Common myeloid progenitor, CD34-positive (primary cell): ENCODE data around the gene HNRNPUL1.
"Not testable (repeated sequence)": the region's sequence is repeated elsewhere in the genome, so short reads cannot be mapped to it uniquely, and the experiment has no call there.

Experiments used
- CTCF ChIA-PET: fragments of 350-600 bp; sonication (Branson Sonifier 250); formaldehyde crosslinking; loops from one replicate; lab custom pipeline; 2021; ENCODE audit warnings: antibody characterized with exemption; lab: Charles Lee
- POLR2A ChIA-PET: fragments of 350-600 bp; sonication (Branson Sonifier 250); formaldehyde crosslinking; loops from one replicate; lab custom pipeline; 2021; ENCODE audit warnings: antibody characterized with exemption; lab: Charles Lee
- DNase-seq, 3 donors: peaks; one replicate each; pipeline versions ENCODE4 v3.0.0 to v3.0.0-alpha.2; 2013
- H3K27ac ChIP-seq, 2 experiments: 1 replicate in 1 of 2; 2 replicates in 1 of 2; pipeline ENCODE4 v1.7.0; 2013; ENCODE audit warnings: inconsistent platforms in 2 of 2, low read length in 2 of 2, mild to moderate bottlenecking in 2 of 2, low read depth in 1 of 2, moderate library complexity in 1 of 2; ENCODE audit not compliant: severe bottlenecking in 2 of 2, insufficient read depth in 1 of 2, poor library complexity in 1 of 2
- H3K27me3 ChIP-seq, 5 experiments: replicated peaks in 2 of 5; 1 replicate in 3 of 5; 2 replicates in 2 of 5; pipeline versions ENCODE4 v1.6.1 to v1.7.0; 2013; ENCODE audit warnings: low read length in 4 of 5, mild to moderate bottlenecking in 2 of 5, moderate library complexity in 2 of 5, inconsistent platforms in 1 of 5; ENCODE audit not compliant: insufficient read depth in 5 of 5, control insufficient read depth in 4 of 5
- H3K36me3 ChIP-seq, 4 experiments: 1 replicate in 2 of 4; 2 replicates in 2 of 4; pipeline versions ENCODE4 v1.6.1 to v1.7.0; 2013; ENCODE audit warnings: low read length in 3 of 4, control low read depth in 1 of 4, mild to moderate bottlenecking in 1 of 4; ENCODE audit not compliant: control insufficient read depth in 4 of 4, insufficient read depth in 4 of 4
- H3K4me1 ChIP-seq, 4 experiments: 1 replicate in 3 of 4; 2 replicates in 1 of 4; pipeline versions ENCODE4 v1.6.1 to v1.7.1; 2013; ENCODE audit warnings: low read length in 3 of 4, mild to moderate bottlenecking in 3 of 4, control low read depth in 1 of 4, inconsistent platforms in 1 of 4, moderate library complexity in 1 of 4; ENCODE audit not compliant: control insufficient read depth in 4 of 4, insufficient read depth in 4 of 4; ENCODE audit errors: control extremely low read depth in 1 of 4
- H3K4me3 ChIP-seq, 7 experiments: 1 replicate in 4 of 7; 2 replicates in 3 of 7; pipeline versions ENCODE4 v1.5.1 to v1.7.0; 2013; ENCODE audit warnings: mild to moderate bottlenecking in 7 of 7, low read length in 6 of 7, moderate library complexity in 6 of 7, inconsistent platforms in 2 of 7, low read depth in 2 of 7, control low read depth in 1 of 7; ENCODE audit not compliant: insufficient read depth in 4 of 7, control insufficient read depth in 1 of 7; ENCODE audit errors: extremely low read depth in 1 of 7
- H3K9me3 ChIP-seq, 5 experiments: 1 replicate in 4 of 5; 2 replicates in 1 of 5; pipeline versions ENCODE4 v1.6.1 to v1.7.1; 2013; ENCODE audit warnings: low read length in 4 of 5, mild to moderate bottlenecking in 2 of 5, inconsistent platforms in 1 of 5, low read depth in 1 of 5, moderate library complexity in 1 of 5; ENCODE audit not compliant: control insufficient read depth in 4 of 5, insufficient read depth in 2 of 5; ENCODE audit errors: control extremely low read depth in 1 of 5
- WGBS: methylation state at CpG from one replicate; pipeline ENCODE4 v1.1.5; 2013; ENCODE audit not compliant: insufficient coverage; 5-methylcytosine and 5-hydroxymethylcytosine counted together

HNRNPUL1 gene

GRCh38 chr19:41346916-41347315, 82.7 kb downstream of the HNRNPUL1 start:
- not testable (repeated sequence) for DNase-seq, H3K9me3 ChIP-seq, H3K27me3 ChIP-seq, H3K4me3 ChIP-seq, H3K27ac ChIP-seq
- 95% methylated on average over 4 of the region's 9 CpGs for WGBS
- CTCF ChIA-PET, result interaction anchor here (1.1 to 4.8 kb wide), 4 partner anchors 12 to 87 kb away, joined by 3 to 22 read pairs (median 10); no protein-coding TSS in a partner anchor
- POLR2A ChIA-PET, result interaction anchor here (0.5 to 1.9 kb wide), 2 partner anchors 11 to 45 kb away, joined by 3 to 9 read pairs; no protein-coding TSS in a partner anchor
- Histone ChIP-seq H3K4me1 (peaks cover 0 to 39% (median 34%) of the 10 kb centered on the region in 4 experiments), H3K36me3 (peaks cover 4 to 51% (median 39%) of the 10 kb centered on the region in 4 experiments)

GRCh38 chr19:41350735-41351338, 86.7 kb downstream of the HNRNPUL1 start:
- H3K4me1 ChIP-seq, result peaks cover 0 to 57% (median 51%) of the 10 kb centered on the region in 4 experiments
- no peaks in the 10 kb centered on the region for H3K9me3 ChIP-seq
- no peaks in the 10 kb centered on the region for H3K27me3 ChIP-seq
- H3K4me3 ChIP-seq, result peak overlapping the region; percentile 79 to 97 (median 92)
- 0% methylated on average over 19 of the region's 22 CpGs for WGBS
- peak; percentile 60 to 72 (median 64) for DNase-seq
- H3K36me3 ChIP-seq, result peaks cover 0 to 25% (median 19%) of the 10 kb centered on the region in 4 experiments
- ChIA-PET CTCF (interaction anchor here (0.6 to 8.0 kb wide), 14 partner anchors 9 to 80 kb away, joined by 4 to 69 read pairs (median 10); partner anchors contain the start of genes B3GNT8 and B9D2), POLR2A (interaction anchor here (1.0 to 6.3 kb wide), 8 partner anchors 13 to 88 kb away, joined by 3 to 165 read pairs (median 6); partner anchors contain the start of genes B9D2 and CCDC97)
- H3K27ac ChIP-seq, result peak overlapping the region; percentile 52 to 88

DNA sequence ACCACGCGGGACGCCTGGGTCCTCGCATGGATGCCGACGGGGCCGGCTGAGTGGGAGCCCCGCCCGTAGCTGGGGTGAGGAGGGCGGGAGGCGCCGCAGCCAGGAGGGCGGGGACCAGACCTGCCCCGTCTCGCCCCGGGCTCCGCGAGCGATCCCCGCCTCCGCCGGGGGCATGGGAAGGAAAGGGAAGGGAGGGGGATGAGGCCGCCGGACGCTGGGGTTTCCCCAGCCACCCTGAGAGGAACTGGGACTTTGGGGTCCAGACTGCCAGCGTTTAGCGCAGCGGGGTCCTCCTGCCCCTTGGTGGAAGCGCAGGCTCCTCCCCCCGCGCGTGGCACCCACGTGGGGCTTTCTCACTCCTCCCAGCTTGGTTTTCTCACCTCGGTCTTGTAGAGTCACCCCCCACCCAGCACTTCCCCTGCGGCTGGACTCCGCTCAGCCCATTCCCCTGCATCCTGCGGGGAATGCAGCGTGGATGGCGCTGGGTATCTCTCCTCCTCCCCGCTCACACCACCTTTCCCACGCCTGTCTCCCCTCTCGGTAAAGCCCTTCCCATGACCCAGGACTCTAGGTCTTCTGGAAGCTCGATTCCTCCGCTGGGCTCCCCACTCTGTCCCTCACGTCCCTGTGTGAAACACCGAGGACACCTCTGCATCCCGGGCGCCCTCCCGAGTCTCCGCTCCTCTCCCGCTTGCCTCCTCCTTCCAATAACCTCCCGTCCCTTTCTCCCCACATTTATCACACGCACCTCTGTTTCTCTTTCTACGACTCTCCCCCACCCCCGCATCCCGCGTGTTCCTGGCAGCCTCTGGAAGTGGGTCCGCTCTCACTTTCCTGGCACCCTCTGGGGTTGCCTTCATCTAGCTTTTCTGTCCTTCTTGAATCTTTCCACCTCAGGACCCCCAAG, 87.4 kb downstream of the HNRNPUL1 start:
- CTCF ChIA-PET, result interaction anchor here (0.6 to 8.0 kb wide), 18 partner anchors 8 to 80 kb away, joined by 3 to 69 read pairs (median 6); partner anchors contain the start of genes B3GNT8, B9D2 and EXOSC5
- H3K36me3 ChIP-seq, result peaks cover 0 to 18% (median 14%) of the 10 kb centered on the region in 4 experiments
- H3K27ac ChIP-seq, result peak overlapping the region; percentile 64 to 88
- H3K4me3 ChIP-seq, result peak overlapping the region; percentile 79 to 97 (median 92)
- DNase-seq, result peak; percentile 85 to 95 (median 93)
- 0% methylated on average over 45 of the region's 58 CpGs for WGBS
- POLR2A ChIA-PET, result interaction anchor here (1.0 to 6.3 kb wide), 10 partner anchors 13 to 89 kb away, joined by 3 to 165 read pairs (median 6); partner anchors contain the start of genes B9D2 and CCDC97
- H3K9me3 ChIP-seq, result no peaks in the 10 kb centered on the region
- H3K27me3 ChIP-seq, result no peaks in the 10 kb centered on the region
- H3K4me1 ChIP-seq, result peaks cover 0 to 65% (median 58%) of the 10 kb centered on the region in 4 experiments

DNA sequence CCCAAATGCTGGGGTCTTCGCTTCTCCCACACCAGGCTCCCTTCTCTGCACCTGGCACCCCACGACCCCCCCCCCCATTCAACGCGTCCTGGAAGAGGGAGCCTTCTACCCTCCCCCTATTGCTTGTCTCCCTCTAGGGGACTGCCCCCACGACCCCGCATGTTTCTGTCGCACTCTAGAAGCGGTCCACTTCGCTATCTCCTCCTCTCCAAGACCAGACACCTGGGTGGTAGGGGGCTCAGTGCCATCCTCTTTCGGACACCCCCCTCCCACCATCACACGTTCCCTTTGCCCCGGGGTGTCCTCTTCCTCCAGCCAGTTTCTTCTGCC, 88.1 kb downstream of the HNRNPUL1 start:
- ChIA-PET POLR2A (interaction anchor here (1.1 to 6.3 kb wide), 8 partner anchors 12 to 79 kb away, joined by 3 to 165 read pairs (median 6); partner anchors contain the start of genes B9D2 and CCDC97), CTCF (interaction anchor here (0.8 to 8.0 kb wide), 18 partner anchors 10 to 83 kb away, joined by 3 to 69 read pairs (median 6); partner anchors contain the start of genes B3GNT8, B9D2 and EXOSC5)
- peak overlapping the region; percentile 79 to 97 (median 92) for H3K4me3 ChIP-seq
- no peak for DNase-seq
- 0% methylated on average over 10 of the region's 12 CpGs for WGBS
- peaks cover 0 to 14% (median 11%) of the 10 kb centered on the region in 4 experiments for H3K36me3 ChIP-seq
- H3K27ac ChIP-seq, result peak overlapping the region; percentile 64 to 88
- H3K4me1 ChIP-seq, result peaks cover 5 to 71% (median 65%) of the 10 kb centered on the region in 4 experiments
- no peaks in the 10 kb centered on the region for H3K27me3 ChIP-seq
- H3K9me3 ChIP-seq, result no peaks in the 10 kb centered on the region

DNA sequence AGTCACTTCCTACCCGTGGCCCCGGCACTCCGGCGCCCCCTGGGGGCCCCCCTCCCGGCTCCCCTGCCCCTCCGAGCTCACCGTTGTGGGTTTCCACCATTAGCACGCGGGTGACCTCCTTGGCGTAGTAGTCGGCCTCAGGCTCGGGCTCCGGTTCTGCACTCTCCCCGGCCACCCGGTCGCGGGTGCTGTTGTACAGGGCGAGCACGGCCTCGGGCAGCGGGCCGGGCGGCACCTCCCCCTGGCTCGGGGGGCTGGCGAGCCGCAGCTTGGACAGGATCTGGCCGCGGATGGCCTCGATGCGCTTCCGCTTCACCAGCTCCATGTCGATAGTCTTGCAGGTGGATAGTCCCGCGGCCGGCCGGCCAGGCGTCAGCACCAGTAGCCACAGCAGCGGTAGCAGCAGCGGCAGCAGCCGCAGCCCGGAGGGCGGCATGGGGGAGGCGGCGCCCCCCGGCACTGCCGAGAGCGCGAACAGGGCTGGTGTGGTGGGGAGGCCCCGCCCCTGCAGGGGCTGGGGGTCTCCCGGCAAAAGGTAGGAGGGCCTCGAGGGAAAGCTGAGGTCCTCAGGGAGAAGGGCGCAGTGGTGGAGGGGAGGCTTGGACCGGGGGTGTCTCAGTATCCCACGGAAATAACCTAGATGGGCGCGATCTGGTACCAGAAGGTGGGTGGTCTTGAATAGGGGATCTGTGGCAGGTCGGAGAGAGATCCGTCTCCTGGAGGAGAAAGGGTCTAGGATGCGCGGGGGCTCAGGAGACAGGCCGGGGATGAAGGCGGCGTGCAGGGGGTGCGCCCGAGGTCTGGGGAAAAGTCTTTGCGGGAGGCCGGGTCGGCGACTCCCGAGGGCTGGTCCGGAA, 88.7 kb downstream of the HNRNPUL1 start:
- Histone ChIP-seq H3K4me3 (peak overlapping the region; percentile 79 to 97 (median 92)), H3K9me3 (no peaks in the 10 kb centered on the region), H3K4me1 (peaks cover 6 to 76% (median 71%) of the 10 kb centered on the region in 4 experiments), H3K27me3 (no peaks in the 10 kb centered on the region), H3K27ac (peak overlapping the region; percentile 64 to 88), H3K36me3 (peaks cover 0 to 12% (median 8%) of the 10 kb centered on the region in 4 experiments)
- WGBS, result 0% methylated on average over 61 of the region's 71 CpGs
- peak; percentile 70 to 79 (median 76) for DNase-seq
- POLR2A ChIA-PET, result interaction anchor here (0.6 to 6.3 kb wide), 11 partner anchors 11 to 604 kb away, joined by 3 to 165 read pairs (median 6); partner anchors contain the start of genes B9D2 and CCDC97
- CTCF ChIA-PET, result interaction anchor here (0.8 to 8.0 kb wide), 17 partner anchors 10 to 83 kb away, joined by 3 to 69 read pairs (median 6); partner anchors contain the start of genes B3GNT8, B9D2 and EXOSC5
